HG03025 (cell line): ENCODE measurements around the gene MAP6.

Experiments
- ATAC-seq: cut with Tn5 transposase; IDR thresholded peaks from one replicate; pipeline ENCODE4 v1.9.1; 2021; ENCODE audit warnings: mild to moderate bottlenecking, moderate library complexity; ENCODE audit not compliant: unreplicated experiment, low FRiP score

The MAP6 gene

DNA sequence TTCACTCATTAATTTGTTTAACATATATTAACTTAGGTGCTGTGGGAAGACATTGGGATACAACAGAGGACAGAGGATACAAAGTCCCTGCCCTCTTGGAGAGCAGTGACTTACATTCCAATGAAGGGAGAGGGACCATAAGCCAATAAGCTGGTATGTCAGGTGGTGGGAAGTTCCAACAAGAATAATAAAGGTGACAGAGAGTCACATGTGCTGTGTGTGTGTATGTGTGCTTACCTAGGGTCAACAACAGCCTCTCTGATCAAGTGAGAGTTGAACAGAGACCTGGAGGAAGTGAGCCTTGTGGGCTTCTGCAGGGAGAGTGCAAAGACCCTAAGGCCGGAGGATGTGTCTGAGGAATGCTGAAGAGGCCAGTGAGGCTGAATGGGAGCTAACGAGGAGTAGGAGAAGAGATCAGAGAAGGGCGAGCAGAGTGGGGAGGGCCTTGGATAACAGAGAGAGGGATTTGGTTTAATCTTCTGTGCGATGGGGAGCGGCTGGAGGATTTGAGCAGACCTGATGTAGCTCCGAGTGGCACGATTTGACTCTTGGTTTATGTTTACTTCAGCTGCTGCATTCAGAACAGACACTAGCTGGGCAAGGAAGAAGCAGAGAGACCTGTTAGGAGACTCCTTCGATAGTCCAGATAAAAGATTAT is 35.3 kb downstream of the MAP6 start:
- no peak for ATAC-seq

DNA sequence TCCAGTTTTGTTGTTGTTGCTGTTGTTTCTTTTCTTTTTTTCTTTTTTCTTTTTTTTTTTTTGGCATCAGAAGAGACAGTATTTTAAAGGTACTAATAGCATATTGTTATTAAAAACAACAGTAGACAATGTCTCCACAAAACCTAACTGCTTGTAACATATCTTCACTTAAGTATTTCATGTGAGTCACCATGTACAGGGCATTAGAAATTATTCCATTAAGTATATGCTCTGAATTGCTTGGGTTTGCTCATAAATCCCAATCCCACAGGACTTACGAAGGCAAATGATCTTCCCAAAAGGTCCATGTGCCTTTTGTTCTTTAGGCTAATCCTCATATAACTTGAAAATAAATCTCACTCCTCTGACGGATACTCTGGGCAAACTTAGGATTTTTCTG is 35.9 kb downstream of the MAP6 start:
- ATAC-seq, result no peak

DNA sequence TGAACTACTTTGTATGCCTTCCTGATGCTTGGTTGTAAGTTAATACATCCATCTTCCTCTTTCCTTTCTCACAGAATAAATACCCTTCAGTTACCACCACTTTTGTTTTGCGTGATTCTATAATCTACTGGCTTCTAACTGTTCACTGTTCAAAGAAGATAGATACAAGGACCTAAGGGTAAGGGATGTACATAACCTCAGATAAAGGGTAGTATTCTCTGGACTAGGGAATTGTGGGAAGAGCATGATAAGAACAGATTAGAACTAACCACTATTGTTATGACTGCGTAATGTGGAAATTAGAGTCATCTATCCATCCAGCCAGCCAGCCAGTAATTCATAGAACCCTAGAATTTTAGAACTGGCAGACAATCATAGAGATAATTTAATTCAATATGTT is 36.4 kb downstream of the MAP6 start:
- no peak for ATAC-seq

DNA sequence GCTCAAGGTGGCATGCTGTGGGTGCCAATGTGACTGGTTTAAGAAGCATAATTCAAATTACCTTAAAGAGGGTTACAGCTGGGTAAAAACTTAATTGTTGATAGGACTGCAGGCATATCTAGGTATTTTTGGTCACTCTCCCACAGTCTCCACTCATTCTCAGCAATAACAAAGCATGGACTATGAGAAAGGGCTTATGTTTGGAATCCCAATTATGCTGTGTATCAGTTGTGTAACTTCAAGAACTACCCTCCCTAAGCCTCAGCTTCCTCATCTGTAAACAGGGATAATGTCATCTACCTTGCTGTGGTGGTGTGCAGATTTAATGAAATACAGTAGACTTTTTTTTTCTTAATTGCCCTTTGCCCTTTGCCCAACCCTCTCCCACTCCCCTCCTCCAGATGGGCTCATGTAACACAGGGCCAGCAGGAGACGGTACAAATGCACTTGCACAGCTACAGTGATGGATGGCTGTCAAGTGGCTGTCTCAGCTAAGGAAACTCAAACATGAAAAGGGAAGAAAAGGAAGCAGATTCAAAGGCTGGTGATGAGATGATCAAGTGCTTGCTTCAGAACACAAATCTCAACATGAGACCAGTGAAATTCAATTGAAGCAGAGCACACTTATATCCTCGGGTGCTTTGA is 37.6 kb downstream of the MAP6 start:
- ATAC-seq, result no peak

DNA sequence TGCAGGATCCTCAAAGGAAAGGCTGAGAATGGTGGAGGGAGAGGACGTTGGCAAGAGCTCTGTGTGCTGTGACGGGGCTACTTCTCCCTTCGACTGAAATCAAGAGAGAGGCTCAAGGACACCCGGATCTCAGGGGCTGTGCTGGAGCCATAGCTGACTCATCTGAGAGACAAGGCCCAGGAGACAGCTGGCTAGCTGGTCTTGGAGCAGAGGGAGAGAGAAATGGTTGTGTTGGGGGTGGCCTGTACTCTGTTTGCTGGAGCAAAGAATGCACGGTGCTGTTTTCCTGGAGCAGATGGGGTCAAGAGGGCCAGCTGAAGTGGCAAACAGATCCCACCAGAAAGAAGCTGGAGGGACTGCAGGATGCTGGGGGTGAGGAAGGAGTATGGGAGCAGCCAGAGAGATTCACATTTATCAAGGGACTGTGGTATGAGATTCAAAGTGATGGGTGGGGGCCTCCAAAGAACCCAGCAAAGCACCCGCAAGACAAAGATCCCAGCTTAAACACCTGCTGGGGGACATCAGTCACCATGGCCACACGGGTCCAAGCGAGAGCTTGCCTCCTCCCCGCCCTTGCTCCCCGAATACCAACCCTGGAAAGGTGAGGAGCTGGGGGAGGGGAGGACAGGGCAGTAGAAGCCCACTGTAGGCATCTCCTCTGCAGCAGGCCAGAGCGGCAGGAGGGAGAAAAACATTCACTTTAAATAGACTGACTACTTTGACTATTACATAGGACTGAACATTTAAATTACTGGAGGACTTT is 40.8 kb downstream of the MAP6 start:
- no peak for ATAC-seq

DNA sequence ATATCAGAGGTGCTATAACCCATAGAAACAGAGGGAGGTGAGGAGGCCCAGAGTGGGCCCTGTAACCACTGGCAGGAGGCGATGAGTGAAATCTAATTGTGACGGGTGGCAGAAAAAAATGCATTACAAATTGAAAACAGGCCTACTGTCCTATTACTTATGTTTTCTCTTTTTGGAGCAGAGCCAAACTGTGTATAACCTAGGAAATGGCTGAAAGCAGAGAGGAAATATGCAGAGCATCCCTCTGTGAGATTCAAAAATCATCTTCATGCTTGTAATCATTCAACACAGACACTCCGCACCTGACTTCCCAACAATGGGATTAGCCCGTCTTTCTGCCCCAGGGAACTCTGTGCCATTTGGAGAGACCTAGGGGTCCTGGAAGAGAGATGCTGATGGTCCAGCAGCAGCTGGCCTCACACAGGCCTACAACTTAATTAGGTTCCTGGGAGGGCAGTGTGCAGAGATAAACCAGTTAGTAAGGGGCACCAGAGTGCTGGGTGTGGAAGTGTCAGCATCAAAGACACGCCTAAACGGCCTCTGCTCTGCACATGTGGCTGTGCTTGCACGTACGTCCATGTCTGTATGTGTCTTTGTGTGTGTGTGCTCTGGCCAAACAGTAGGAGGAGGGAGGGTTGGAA is 41.8 kb downstream of the MAP6 start:
- ATAC-seq, result no peak

DNA sequence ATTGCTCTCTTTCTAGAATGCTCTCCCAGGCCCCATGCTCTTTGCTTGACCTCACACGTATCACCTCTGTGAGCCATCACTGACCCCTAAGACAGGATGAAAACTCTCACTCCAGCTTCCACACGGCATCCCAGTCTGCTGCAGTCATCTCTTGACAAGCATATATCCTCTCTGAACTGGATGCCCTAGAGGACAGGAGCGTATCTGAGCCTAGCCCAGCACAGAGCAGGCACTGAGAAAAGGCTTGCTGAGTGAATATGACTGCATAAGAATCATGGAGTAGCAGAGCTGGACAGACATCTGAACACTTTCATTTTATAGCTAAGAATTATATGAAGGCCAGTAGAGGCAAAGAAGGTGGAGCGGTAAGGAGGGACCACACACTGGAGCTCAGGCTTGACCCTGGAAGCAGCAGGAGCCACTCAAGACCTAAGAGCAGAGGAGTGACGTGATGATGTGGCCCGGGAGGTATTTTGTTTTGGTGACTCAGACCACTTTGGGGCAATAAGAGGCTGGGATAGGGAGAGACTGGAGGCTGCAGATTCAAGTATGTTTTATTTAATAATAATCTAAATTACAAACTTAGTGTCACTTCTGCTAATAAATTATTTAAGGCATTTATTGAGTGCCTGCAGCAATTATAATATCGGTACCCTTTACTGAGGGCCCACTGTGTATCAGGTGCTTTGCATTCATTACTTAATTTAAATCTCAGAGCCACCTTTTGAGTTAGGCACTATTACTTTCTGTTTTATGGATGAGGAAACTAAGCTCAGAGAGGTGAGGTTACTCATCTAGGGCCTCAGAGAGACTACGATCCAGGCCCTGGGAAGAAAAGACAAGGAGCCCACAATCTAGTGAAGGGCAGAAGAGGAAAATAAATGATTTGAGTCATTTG is 42.6 kb downstream of the MAP6 start:
- ATAC-seq, result no peak

DNA sequence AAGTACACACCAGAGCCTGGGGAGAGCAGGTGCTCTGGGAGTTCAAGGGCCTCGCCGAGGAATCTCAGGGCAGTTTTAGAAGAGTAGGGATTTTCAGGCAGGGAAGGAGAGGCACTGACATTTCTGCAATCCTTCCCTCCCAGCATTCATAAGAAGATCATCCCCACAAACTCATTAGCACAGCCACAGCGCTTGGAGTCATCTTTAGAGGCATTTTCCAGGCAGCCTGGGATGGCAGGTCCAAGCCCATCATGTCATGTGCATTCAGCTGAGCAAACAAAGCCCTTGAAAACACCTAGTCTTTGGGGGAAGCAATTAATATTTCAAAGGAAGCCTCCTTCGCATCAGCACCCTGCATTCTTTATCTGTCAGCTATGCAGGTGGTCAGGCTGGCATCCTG is 43.8 kb downstream of the MAP6 start:
- ATAC-seq, result no peak

DNA sequence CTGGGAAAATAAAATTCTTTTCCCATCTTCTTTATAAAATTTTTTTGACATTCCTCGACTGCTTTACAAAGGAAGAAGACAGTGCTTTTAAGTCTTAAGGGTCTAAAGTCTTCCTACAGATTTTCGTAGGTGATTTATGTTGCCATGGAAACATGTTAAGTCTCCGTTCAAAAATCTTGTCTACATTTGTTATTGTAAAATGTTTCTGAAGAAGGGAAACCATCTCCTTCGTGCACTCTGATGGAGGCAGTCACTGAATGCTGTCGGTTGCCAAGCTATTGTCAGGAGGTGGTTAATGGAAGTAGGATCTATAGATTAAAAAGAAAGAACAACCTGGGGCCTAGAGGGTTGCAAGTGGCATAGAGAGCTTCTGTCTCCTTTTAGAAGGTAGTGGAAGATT is 52.6 kb downstream of the MAP6 start:
- ATAC-seq, result no peak

DNA sequence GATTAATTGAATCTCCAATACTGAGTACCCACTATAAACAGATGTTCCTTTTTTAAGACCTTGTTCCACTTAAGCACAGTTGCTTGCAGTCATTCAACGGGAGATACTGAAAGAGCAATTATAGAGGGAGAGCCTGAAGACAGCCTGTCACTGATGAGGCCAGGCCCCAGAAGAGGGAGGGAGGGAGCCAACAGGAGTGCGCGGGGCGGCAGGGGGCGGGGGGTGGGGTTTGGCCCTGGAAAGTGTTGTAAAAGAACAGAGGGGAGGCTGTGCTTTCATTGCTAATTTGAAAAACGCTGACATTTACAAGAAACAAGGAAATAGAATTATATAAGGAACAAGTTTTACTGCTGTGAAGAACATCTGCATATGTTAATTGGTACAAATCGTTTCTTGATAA is 53.1 kb downstream of the MAP6 start:
- no peak for ATAC-seq

DNA sequence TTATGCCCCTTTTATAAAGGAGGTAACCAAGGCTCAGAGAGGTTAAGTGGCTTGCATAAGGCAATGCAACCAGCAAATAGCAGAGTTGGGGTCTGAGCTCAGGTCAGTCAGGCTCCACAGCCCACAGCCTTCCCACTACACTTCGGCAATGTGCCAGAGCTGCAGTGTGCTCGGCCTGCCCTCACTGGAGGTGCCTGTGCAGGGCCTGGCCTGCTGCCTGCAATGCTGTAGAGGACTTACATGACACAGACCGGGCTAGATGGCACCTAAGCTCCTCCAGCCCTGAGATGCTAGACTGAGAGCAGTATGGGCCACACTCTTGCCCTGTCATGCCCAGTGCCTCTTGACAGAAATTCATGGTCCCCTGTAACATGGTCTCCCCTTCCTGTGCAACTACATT is 57.0 kb downstream of the MAP6 start:
- ATAC-seq, result no peak

DNA sequence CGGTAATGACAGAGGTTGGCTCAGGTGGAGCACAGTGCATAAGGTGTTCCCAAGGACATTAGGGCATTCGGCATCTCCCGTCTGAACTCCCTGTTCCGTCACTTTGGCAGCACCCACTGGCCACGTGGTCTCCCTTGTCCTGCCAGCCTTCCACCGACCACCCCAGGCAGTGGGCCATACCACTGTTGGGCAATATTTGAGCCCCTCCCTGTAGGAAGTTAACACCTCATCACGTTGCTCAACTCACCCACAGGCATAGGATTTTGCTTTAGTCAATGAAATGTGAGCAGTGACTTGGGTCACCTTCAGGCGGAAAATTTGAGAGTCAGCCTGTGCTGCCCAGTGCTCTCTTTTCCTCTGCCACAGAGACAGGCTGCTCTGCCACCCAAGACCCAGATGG is 62.7 kb downstream of the MAP6 start:
- ATAC-seq, result no peak

DNA sequence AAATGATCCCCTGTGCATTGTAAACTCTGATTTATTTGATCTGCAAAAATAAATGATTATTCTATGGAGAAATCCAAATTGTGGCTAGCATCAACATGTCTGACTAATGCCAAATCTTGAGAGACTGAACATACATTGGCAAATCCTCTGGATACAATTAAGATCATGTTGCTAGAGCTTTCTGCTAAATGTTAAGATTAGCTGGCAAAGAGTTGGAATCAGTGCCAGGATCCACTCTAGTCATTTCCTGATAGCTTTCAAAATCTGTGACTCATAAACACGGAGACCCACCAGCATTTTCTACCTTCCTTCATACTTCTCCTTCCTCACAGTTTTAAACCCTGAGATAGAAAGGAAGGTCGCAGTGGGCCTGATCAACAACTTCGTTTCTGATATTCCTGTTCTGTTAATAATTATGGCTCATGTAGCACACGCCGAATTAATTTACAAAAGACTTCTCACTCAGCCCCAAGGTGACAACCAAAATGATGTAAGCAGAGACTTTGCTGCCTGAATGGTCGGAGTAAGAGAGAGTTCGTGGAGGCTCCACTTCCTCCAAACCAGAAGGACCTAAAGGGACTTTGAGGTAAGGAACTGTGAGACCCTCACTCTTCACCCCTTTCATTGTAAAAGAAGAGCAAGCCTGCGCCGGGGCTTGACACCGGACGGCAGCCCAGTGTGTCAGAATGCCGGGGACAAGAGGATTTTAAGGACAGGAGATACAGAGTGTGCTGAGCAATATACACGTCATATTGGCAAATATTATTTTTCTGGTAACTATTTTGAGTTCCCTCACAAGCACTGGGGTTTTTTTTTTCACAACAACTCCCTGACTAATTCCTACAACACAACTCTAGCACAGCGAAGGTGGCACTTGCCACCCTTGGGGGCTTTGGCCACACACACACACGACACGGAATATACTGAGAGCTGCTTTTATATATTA is 64.8 kb downstream of the MAP6 start:
- no peak for ATAC-seq

DNA sequence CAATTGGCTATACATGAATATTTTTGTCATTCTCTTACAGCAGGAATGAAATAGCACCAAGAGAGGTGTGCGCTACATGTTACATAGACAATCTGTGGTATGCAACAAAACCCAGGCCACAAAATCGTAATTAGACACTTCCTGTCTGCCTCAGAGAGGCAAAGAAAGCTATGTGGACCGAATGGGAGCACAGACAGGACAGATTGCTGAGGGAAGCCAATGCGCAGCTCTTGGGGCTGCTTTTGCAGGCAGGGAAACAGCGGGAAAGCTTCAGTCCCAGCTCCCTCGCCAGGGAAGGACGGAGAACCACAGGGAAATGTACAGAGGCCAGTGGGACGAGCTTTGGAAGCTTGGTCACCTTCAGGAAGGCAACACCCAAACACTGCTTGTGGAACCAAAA is 65.9 kb downstream of the MAP6 start:
- no peak for ATAC-seq

DNA sequence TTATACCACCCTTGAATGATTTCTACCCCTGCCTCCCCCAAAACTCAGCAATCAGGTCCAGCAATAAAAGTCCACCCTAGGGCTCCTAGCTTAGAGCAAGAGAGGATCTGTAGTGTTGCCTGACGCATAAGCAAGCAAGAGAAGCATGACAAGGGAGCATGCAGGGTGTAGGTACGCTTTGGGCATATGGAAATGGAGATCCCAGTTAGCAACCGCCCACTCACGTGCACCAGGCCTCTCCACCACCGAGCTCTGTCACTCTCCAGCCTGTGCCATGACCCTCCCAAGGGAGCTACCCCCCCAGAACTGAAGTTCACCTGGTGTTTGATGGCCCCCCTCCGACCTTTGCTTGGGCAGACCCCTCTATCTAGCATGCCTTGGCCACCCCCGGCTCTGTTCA is 67.3 kb downstream of the MAP6 start:
- no peak for ATAC-seq

DNA sequence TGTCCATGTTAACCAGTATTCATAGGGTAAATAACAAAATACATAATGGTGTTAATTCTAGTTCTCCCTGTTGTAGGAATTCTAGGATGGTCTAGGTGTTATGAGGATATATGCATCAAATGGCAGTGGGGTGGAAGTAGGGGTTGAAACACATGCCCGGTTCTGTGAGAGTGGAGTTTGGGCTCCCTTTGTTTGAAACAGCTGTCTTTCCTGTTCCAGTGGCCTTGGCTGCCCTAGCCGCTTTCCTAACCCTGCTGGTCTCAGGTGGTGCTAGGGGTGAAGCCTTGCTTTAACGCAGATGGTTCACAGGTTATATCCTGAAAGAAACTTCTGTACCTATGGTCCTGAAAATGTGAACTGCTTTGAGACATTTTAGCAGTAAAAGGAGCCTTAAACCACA is 68.5 kb downstream of the MAP6 start:
- ATAC-seq, result no peak

DNA sequence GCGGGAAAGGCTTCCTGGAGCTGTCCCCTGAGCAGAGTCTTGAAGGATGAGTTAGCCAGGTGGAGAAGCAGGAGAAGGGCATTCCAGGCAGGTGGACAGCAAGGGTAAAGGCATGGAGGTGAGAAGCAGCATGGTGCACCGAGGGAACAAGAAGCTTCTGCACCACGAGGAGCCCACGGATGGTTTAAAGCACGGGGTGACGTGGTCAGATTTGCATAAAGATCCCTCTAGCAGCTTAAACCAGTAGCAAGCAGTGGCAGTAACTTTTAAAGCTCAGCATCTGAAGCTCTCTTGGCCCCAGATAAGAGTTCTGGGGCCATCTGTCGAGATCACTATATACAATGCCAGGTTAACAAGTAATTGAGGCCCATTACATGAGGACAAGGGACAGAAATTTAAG is 69.9 kb downstream of the MAP6 start:
- no peak for ATAC-seq

DNA sequence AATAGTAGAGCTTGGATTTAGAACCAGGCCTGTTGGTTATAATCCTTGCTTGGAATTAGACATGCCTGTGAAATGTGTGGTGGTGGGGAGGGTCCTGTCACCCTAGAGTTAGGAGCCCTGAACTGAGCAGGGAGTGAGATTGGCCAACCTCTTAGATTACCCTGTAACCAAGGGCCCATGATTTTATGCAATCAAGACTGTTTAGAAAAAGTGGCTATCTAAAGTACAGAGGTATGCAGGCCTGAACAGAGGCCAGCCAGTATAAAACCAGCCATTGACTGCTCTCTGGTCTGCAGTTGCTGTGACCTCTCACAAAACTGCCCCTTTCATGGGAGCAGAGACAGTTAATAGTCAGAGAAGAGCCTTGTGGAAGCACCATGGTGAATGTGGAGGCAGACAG is 70.6 kb downstream of the MAP6 start:
- no peak for ATAC-seq

DNA sequence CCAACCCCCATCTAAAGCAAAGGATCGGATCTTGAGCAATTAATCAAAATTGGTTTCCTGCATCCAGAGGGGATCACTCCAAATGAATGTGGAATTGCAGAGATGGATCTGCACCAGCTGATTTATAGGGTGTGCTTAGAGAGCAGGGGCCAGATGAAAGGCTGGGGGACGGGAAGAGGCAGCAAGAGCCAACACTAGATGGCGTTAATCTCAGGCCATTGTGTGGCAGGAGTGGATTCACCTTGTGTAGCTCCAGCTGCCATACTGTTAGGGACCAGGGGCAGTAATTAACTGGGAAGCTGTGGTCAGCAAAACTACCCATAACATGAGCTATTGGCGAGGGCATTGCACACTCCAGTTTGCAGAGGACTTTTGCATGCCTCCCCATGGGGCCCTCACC is 71.2 kb downstream of the MAP6 start:
- no peak for ATAC-seq
